Keratinocyte (primary cell): ENCODE results near the gene ROR2. TPM values are rescaled to one million over a fixed set of nuclear protein-coding genes. Genes with fewer than 3 reads are reported as not detected.
A peak's percentile ranks its signal among the peaks of the same experiment; 100 is the strongest.

Source experiments
- DNase-seq: peaks from one replicate; pipeline ENCODE4 v3.0.0-alpha.2; 2011; ENCODE audit warnings: low read depth, missing footprints, low spot score
- FAIRE-seq: peaks from 2 replicates; lab custom pipeline; 2011; peaks lifted over from hg19 to GRCh38; lab: Jason Lieb, UNC
- H2AFZ ChIP-seq: 2 replicates; pipeline ENCODE4 v1.6.0; 2012; ENCODE audit warnings: low read length, control low read depth, inconsistent platforms; ENCODE audit not compliant: control insufficient read depth
- H3K27ac ChIP-seq: 2 replicates; pipeline ENCODE4 v1.5.1; 2011; ENCODE audit warnings: low read length; ENCODE audit not compliant: control insufficient read depth, insufficient read depth
- H3K27me3 ChIP-seq: 3 replicates; pipeline ENCODE4 v1.6.0; 2011; ENCODE audit warnings: low read length; ENCODE audit not compliant: control insufficient read depth, insufficient read depth; ENCODE audit errors: extremely low read depth
- H3K36me3 ChIP-seq, 2 experiments: 2 replicates in 1 of 2; 3 replicates in 1 of 2; pipeline ENCODE4 v1.5.1; 2011; ENCODE audit warnings: low read length in 2 of 2, mild to moderate bottlenecking in 1 of 2; ENCODE audit not compliant: control insufficient read depth in 2 of 2, insufficient read depth in 2 of 2; ENCODE audit errors: extremely low read depth in 1 of 2
- H3K4me1 ChIP-seq: 3 replicates; pipeline ENCODE4 v1.5.1; 2011; ENCODE audit warnings: low read length; ENCODE audit not compliant: control insufficient read depth, insufficient read depth; ENCODE audit errors: extremely low read depth
- H3K4me2 ChIP-seq: 3 replicates; pipeline ENCODE4 v1.6.0; 2011; ENCODE audit warnings: low read depth, low read length; ENCODE audit not compliant: control insufficient read depth, insufficient read depth; ENCODE audit errors: extremely low read depth
- H3K4me3 ChIP-seq, 3 experiments: fragments of 200-600 bp in 1 of 3; sonication (generic) in 1 of 3; 2 replicates in 2 of 3; 3 replicates in 1 of 3; pipeline ENCODE4 v1.5.1; 2011 to 2016; ENCODE audit warnings: low read length in 3 of 3, mild to moderate bottlenecking in 3 of 3, control low read depth in 2 of 3, inconsistent platforms in 1 of 3, low read depth in 1 of 3, mixed read lengths in 1 of 3, mixed run types in 1 of 3, moderate library complexity in 1 of 3; ENCODE audit not compliant: control insufficient read depth in 2 of 3, insufficient read depth in 2 of 3; ENCODE audit errors: extremely low read depth in 1 of 3
- H3K79me2 ChIP-seq: 2 replicates; pipeline ENCODE4 v1.6.0; 2012; ENCODE audit warnings: low read length; ENCODE audit not compliant: control insufficient read depth, insufficient read depth
- H3K9ac ChIP-seq: 3 replicates; pipeline ENCODE4 v1.6.0; 2011; ENCODE audit warnings: low read length; ENCODE audit not compliant: control insufficient read depth, insufficient read depth; ENCODE audit errors: extremely low read depth
- H3K9me1 ChIP-seq: 3 replicates; pipeline ENCODE4 v1.6.0; 2011; ENCODE audit warnings: low read length; ENCODE audit not compliant: control insufficient read depth, insufficient read depth; ENCODE audit errors: extremely low read depth
- H3K9me3 ChIP-seq: 2 replicates; pipeline ENCODE4 v1.5.1; 2012; ENCODE audit warnings: low read depth, low read length; ENCODE audit not compliant: control insufficient read depth
- H4K20me1 ChIP-seq: 3 replicates; pipeline ENCODE4 v1.6.0; 2011; ENCODE audit warnings: low read length; ENCODE audit not compliant: control insufficient read depth, insufficient read depth; ENCODE audit errors: extremely low read depth
- EZH2 ChIP-seq: IDR thresholded peaks from one replicate; pipeline ENCODE4 v1.6.1; 2012; ENCODE audit warnings: inconsistent platforms, mild to moderate bottlenecking, low read length, moderate library complexity
- dilution Hi-C: fragments of 300-500 bp; cut with MboI; formaldehyde crosslinking; loops from one replicate; pipeline ENCODE4 v1.7.0; 2020; ENCODE audit warnings: low sequenced_read_pairs; ENCODE audit not compliant: extremely low pct_ligation_motif_present
- polyA plus RNA-seq, 5 experiments: library from polyadenylated mRNA; depleted of rRNA in 3 of 5; stranded (reverse) in 3 of 5; stranded (forward) in 1 of 5; unstranded in 1 of 5; fragments of >200 nt; gene quantifications; 1 replicate in 1 of 5; 2 replicates in 3 of 5; 3 replicates in 1 of 5; pipeline versions ENCODE4 v1.2.1 to v1.2.3, GENCODE V29; 2011 to 2012; ENCODE audit warnings: missing spikeins in 2 of 5, low read depth in 1 of 5, low replicate concordance in 1 of 5
- TF ChIP-seq, protein P1 (sequence below), 3 experiments: IDR thresholded peaks in 1 of 3; conservative IDR thresholded peaks in 1 of 3; optimal IDR thresholded peaks in 1 of 3; 2 replicates in 2 of 3; 3 replicates in 1 of 3; pipeline versions ENCODE3 to v1.5.1; 2011; ENCODE audit warnings: low read length in 3 of 3, mild to moderate bottlenecking in 3 of 3, moderate library complexity in 2 of 3, control low read depth in 1 of 3, inconsistent platforms in 1 of 3; ENCODE audit not compliant: insufficient read depth in 2 of 3; ENCODE audit errors: extremely low read depth in 1 of 3

The ROR2 gene
- polyA plus RNA-seq, 1 donor (not counting 4 experiments of a cell fraction or from before 2014, with no cell fraction given): 0.22 TPM

DNA sequence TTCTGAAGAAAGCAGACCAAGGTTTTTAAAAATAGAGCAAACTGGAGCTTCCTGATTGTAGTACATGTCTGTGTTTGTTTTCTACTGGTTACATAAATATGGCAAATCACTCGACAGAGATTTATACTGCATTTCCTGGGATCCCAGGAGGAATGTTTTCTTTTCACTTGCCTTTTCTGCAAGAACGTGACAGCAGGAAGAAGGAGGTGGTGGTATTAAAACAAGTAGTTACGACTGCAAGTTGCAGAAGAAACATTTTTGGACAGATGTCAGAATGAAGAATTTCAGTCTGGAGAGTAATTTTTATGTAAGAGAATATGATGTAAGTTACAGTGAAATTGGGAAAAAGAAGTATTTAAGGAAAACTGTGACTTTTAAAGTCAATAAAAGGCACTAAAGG lies 272.7 kb downstream of the ROR2 start:
- dilution Hi-C loops: no loop called here
- Histone ChIP-seq H4K20me1 (no peaks in the 10 kb centered on the region), H2AFZ (no peak overlapping the region), H3K36me3 (no peaks in the 10 kb centered on the region), H3K9ac (no peak overlapping the region), H3K79me2 (no peaks in the 10 kb centered on the region), H3K27ac (no peak overlapping the region), H3K27me3 (no peaks in the 10 kb centered on the region), H3K9me1 (no peaks in the 10 kb centered on the region), H3K9me3 (no peaks in the 10 kb centered on the region), H3K4me1 (no peaks in the 10 kb centered on the region), H3K4me2 (no peak overlapping the region), H3K4me3 (no peak overlapping the region)
- no peak for DNase-seq
- FAIRE-seq: no peak
- TF ChIP-seq EZH2: no peak
- TF ChIP-seq, protein P1, sequence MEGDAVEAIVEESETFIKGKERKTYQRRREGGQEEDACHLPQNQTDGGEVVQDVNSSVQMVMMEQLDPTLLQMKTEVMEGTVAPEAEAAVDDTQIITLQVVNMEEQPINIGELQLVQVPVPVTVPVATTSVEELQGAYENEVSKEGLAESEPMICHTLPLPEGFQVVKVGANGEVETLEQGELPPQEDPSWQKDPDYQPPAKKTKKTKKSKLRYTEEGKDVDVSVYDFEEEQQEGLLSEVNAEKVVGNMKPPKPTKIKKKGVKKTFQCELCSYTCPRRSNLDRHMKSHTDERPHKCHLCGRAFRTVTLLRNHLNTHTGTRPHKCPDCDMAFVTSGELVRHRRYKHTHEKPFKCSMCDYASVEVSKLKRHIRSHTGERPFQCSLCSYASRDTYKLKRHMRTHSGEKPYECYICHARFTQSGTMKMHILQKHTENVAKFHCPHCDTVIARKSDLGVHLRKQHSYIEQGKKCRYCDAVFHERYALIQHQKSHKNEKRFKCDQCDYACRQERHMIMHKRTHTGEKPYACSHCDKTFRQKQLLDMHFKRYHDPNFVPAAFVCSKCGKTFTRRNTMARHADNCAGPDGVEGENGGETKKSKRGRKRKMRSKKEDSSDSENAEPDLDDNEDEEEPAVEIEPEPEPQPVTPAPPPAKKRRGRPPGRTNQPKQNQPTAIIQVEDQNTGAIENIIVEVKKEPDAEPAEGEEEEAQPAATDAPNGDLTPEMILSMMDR (optimal IDR thresholded peaks at IDR 0.05 in 1 of 3, IDR thresholded peaks at IDR 0.05 in 1 of 3, conservative IDR thresholded peaks at IDR 0.05 in 1 of 3; ENCODE audit: extremely low read depth in 1 of 3, insufficient read depth in 2 of 3, low read length in 3 of 3): no peak

DNA sequence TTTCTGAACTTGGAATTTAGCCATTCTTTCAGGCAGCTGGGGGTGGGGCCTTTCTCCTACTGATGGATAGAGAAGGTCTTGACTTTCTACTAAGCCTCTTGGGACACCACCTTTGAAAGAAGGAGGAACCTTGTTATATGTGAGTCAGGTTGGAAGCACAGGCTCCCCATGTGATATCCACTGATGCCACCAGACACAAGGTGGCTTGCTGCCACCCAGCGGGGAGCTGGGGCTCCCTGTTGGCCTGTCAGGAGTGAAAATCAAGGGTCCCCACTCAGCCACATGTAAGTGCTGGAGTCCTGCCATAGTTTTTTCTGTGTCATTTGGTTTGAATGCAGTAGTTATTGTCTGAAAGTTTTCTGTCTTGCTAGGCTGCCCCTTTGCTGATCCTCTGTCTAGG lies 274.0 kb downstream of the ROR2 start:
- no peak overlapping the region for H2AFZ ChIP-seq
- no peak overlapping the region for H3K4me3 ChIP-seq
- H3K36me3 ChIP-seq: no peaks in the 10 kb centered on the region
- no peaks in the 10 kb centered on the region for H3K9me3 ChIP-seq
- H3K9ac ChIP-seq: no peak overlapping the region
- no peaks in the 10 kb centered on the region for H3K4me1 ChIP-seq
- FAIRE-seq (no peak), DNase-seq (no peak)
- TF ChIP-seq, protein P1 (optimal IDR thresholded peaks at IDR 0.05 in 1 of 3, IDR thresholded peaks at IDR 0.05 in 1 of 3, conservative IDR thresholded peaks at IDR 0.05 in 1 of 3; ENCODE audit: extremely low read depth in 1 of 3, insufficient read depth in 2 of 3, low read length in 3 of 3): peak in 2 of 3 experiments; percentile 15 to 25
- no peak for TF ChIP-seq EZH2
- H4K20me1 ChIP-seq: no peaks in the 10 kb centered on the region
- H3K27ac ChIP-seq: no peak overlapping the region
- H3K79me2 ChIP-seq: no peaks in the 10 kb centered on the region
- H3K27me3 ChIP-seq: no peaks in the 10 kb centered on the region
- no peak overlapping the region for H3K4me2 ChIP-seq
- no peaks in the 10 kb centered on the region for H3K9me1 ChIP-seq
- dilution Hi-C loops: no loop called here
